Chondrocyte (in vitro differentiated cells): ENCODE results near the gene ABHD6. TPM values are rescaled to one million over a fixed set of nuclear protein-coding genes. Genes with fewer than 3 reads are reported as not detected.
"Not testable (repeated sequence)": the region's sequence is repeated elsewhere in the genome, so short reads cannot be mapped to it uniquely, and the experiment has no call there.

Source experiments
- DNase-seq: peaks from one replicate; pipeline ENCODE4 v3.0.0; 2021; ENCODE audit warnings: mixed read lengths, low spot score
- H3K27ac Mint-ChIP-seq: one replicate; pipeline ENCODE4 v1.8.0; 2021; ENCODE audit warnings: mild to moderate bottlenecking, moderate library complexity, mixed read lengths; ENCODE audit not compliant: unreplicated experiment
- H3K27me3 Mint-ChIP-seq: 2 replicates; pipeline ENCODE4 v1.8.0; 2021; ENCODE audit warnings: low read depth, mixed read lengths
- H3K36me3 Mint-ChIP-seq: 2 replicates; pipeline ENCODE4 v1.8.0; 2021; ENCODE audit warnings: low read depth, mixed read lengths
- H3K4me1 Mint-ChIP-seq: 2 replicates; pipeline ENCODE4 v1.8.0; 2021; ENCODE audit warnings: low read depth, mild to moderate bottlenecking, mixed read lengths
- H3K4me3 Mint-ChIP-seq: one replicate; pipeline ENCODE4 v1.8.0; 2021; ENCODE audit warnings: mild to moderate bottlenecking, moderate library complexity, mixed read lengths; ENCODE audit not compliant: unreplicated experiment
- H3K9me3 Mint-ChIP-seq: 2 replicates; pipeline ENCODE4 v1.8.0; 2021; ENCODE audit warnings: low read depth, mixed read lengths
- CTCF ChIP-seq: fragments of 200-600 bp; sonication (generic); IDR thresholded peaks from 2 replicates; pipeline ENCODE4 v1.5.0; 2021; ENCODE audit warnings: antibody characterized with exemption, mild to moderate bottlenecking, moderate library complexity
- total RNA-seq: library from RNA; stranded (reverse); gene quantifications from 3 replicates; pipeline ENCODE4 v1.2.1, GENCODE V29; 2021

The ABHD6 gene
- total RNA-seq, 1 donor from 2014 or later: 7.4 TPM

GRCh38 chr3:58336135-58336882 lies 98.7 kb downstream of the ABHD6 start:
- H3K9me3 Mint-ChIP-seq: no peaks in the 10 kb centered on the region
- peaks cover 44% of the 10 kb centered on the region for H3K4me1 Mint-ChIP-seq
- no peak for TF ChIP-seq CTCF
- peak overlapping the region; percentile 84 for H3K27ac Mint-ChIP-seq
- no peaks in the 10 kb centered on the region for H3K27me3 Mint-ChIP-seq
- no peak for DNase-seq
- H3K4me3 Mint-ChIP-seq: no peak overlapping the region
- H3K36me3 Mint-ChIP-seq: peaks cover 4% of the 10 kb centered on the region

GRCh38 chr3:58337190-58337589 lies 99.6 kb downstream of the ABHD6 start:
- Mint-ChIP-seq H3K27me3 (no peaks in the 10 kb centered on the region), H3K27ac (no peak overlapping the region), H3K36me3 (peaks cover 4% of the 10 kb centered on the region), H3K4me1 (peaks cover 43% of the 10 kb centered on the region), H3K9me3 (no peaks in the 10 kb centered on the region), H3K4me3 (no peak overlapping the region)
- DNase-seq: no peak
- no peak for TF ChIP-seq CTCF

GRCh38 chr3:58339146-58339545 lies 101.6 kb downstream of the ABHD6 start:
- peaks cover 36% of the 10 kb centered on the region for H3K4me1 Mint-ChIP-seq
- not testable (repeated sequence) for DNase-seq, H3K9me3 Mint-ChIP-seq, H3K27ac Mint-ChIP-seq, H3K36me3 Mint-ChIP-seq, H3K4me3 Mint-ChIP-seq, H3K27me3 Mint-ChIP-seq

GRCh38 chr3:58340594-58341244 lies 103.1 kb downstream of the ABHD6 start:
- Mint-ChIP-seq H3K27ac (peak overlapping the region; percentile 45), H3K27me3 (no peaks in the 10 kb centered on the region), H3K4me1 (peaks cover 21% of the 10 kb centered on the region), H3K36me3 (peaks cover 6% of the 10 kb centered on the region), H3K9me3 (no peaks in the 10 kb centered on the region), H3K4me3 (no peak overlapping the region)
- no peak for TF ChIP-seq CTCF
- no peak for DNase-seq

GRCh38 chr3:58341376-58341775 lies 103.8 kb downstream of the ABHD6 start:
- Mint-ChIP-seq H3K9me3 (no peaks in the 10 kb centered on the region), H3K4me3 (no peak overlapping the region), H3K36me3 (peaks cover 6% of the 10 kb centered on the region), H3K27me3 (no peaks in the 10 kb centered on the region), H3K4me1 (peaks cover 14% of the 10 kb centered on the region), H3K27ac (peak overlapping the region; percentile 45)
- no peak for TF ChIP-seq CTCF
- no peak for DNase-seq
